Tibial artery (tissue), 4 donors: Measurements from ENCODE around the gene COBLL1.

ENCODE experiments used
- DNase-seq, 2 donors: peaks; one replicate each; pipeline ENCODE4 v3.0.0-alpha.2; 2019
- H3K27ac ChIP-seq, 2 donors: fragments of 200-600 bp; sonication (generic) in 1 of 2; 1 replicate in 1 of 2; 2 replicates in 1 of 2; pipeline ENCODE4 v1.5.1; 2018 to 2019; ENCODE audit warnings: mild to moderate bottlenecking in 1 of 2
- H3K27me3 ChIP-seq, 2 donors: fragments of 200-600 bp; sonication (generic) in 1 of 2; one replicate each; pipeline versions ENCODE4 v1.5.1 to v1.6.0; 2016 to 2019
- H3K36me3 ChIP-seq, 3 donors: fragments of 200-600 bp; sonication (generic) in 2 of 3; one replicate each; pipeline ENCODE4 v1.5.1; 2016 to 2019; ENCODE audit warnings: mild to moderate bottlenecking in 2 of 3
- H3K4me1 ChIP-seq, 4 donors: fragments of 200-600 bp; sonication (generic) in 2 of 4; 1 replicate in 3 of 4; 2 replicates in 1 of 4; pipeline ENCODE4 v1.5.1; 2016 to 2019
- H3K4me3 ChIP-seq, 2 donors: fragments of 200-600 bp; sonication (generic) in 1 of 2; 1 replicate in 1 of 2; 2 replicates in 1 of 2; pipeline ENCODE4 v1.5.1; 2018 to 2019; ENCODE audit warnings: mild to moderate bottlenecking in 2 of 2
- H3K9me3 ChIP-seq, 3 donors: fragments of 200-600 bp; sonication (generic) in 1 of 3; one replicate each; pipeline ENCODE4 v1.5.1; 2016 to 2019
- intact Hi-C: fragments of 100-400 bp; cut with DNase I; formaldehyde crosslinking; loops from one replicate; pipeline ENCODE4 v1.15.0; 2023; ENCODE audit warnings: low total_unique reads
- TF ChIP-seq, protein P1 (sequence below), 2 experiments: fragments of 200-600 bp in 1 of 2; fragments of 450-650 bp in 1 of 2; IDR thresholded peaks; one replicate each; pipeline ENCODE4 v1.5.1; 2017 to 2019; ENCODE audit warnings: antibody characterized with exemption in 2 of 2, mild to moderate bottlenecking in 1 of 2, moderate library complexity in 1 of 2

COBLL1 gene

DNA sequence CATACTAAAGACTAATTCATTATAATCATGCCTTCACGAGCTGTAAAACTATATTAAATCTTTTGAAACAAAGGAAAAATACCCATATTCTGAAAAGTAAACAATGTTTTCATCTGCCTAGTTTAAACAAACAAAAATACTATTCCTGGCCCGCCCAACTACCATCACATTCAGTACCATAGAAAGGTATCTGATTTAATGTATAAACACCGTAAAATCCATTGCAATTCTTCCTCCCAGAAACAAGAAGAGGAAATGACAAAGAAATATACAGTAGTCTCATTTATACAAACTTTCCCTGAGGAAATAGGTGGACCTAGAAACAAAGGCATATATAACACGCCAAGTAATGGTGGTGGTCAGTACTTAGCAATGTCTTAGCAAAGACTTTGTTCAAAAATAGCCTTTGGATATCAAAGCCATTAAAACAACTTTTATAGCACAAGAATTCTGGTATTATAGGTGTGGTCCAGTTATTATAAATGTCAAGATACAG is 71.2 kb downstream of the COBLL1 start:
- TF ChIP-seq, protein P1, sequence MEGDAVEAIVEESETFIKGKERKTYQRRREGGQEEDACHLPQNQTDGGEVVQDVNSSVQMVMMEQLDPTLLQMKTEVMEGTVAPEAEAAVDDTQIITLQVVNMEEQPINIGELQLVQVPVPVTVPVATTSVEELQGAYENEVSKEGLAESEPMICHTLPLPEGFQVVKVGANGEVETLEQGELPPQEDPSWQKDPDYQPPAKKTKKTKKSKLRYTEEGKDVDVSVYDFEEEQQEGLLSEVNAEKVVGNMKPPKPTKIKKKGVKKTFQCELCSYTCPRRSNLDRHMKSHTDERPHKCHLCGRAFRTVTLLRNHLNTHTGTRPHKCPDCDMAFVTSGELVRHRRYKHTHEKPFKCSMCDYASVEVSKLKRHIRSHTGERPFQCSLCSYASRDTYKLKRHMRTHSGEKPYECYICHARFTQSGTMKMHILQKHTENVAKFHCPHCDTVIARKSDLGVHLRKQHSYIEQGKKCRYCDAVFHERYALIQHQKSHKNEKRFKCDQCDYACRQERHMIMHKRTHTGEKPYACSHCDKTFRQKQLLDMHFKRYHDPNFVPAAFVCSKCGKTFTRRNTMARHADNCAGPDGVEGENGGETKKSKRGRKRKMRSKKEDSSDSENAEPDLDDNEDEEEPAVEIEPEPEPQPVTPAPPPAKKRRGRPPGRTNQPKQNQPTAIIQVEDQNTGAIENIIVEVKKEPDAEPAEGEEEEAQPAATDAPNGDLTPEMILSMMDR (IDR thresholded peaks at IDR 0.05): no peak
- H3K9me3 ChIP-seq: no peaks in the 10 kb centered on the region
- peaks cover 0 to 59% (median 1%) of the 10 kb centered on the region in 4 donors for H3K4me1 ChIP-seq
- intact Hi-C loops: no loop called here
- no peak for DNase-seq
- H3K36me3 ChIP-seq: no peaks in the 10 kb centered on the region
- no peak overlapping the region for H3K27ac ChIP-seq
- no peaks in the 10 kb centered on the region for H3K27me3 ChIP-seq
- no peak overlapping the region for H3K4me3 ChIP-seq

DNA sequence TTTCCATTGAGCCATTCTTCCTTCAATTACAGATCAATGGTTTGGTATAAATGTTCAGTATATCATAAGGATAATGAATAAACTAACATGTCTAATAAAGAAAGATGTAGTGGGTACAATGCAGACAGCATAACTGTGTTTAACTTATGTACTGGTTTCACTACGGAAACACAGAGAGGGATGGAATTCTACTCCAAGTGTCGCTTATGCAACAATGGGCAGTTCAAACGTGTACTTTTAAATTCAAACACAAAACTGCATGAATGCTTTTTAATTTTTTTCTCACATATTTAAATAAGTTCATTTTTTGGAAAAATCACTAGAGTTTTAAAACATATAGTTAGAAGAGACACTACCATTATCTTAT is 74.7 kb downstream of the COBLL1 start:
- no peaks in the 10 kb centered on the region for H3K27me3 ChIP-seq
- no peak overlapping the region for H3K27ac ChIP-seq
- H3K4me1 ChIP-seq: peaks cover 0 to 44% (median 0%) of the 10 kb centered on the region in 4 donors
- TF ChIP-seq, protein P1 (IDR thresholded peaks at IDR 0.05): no peak
- DNase-seq: no peak
- no peaks in the 10 kb centered on the region for H3K9me3 ChIP-seq
- H3K4me3 ChIP-seq: no peak overlapping the region
- intact Hi-C loops: no loop called here
- H3K36me3 ChIP-seq: no peaks in the 10 kb centered on the region

DNA sequence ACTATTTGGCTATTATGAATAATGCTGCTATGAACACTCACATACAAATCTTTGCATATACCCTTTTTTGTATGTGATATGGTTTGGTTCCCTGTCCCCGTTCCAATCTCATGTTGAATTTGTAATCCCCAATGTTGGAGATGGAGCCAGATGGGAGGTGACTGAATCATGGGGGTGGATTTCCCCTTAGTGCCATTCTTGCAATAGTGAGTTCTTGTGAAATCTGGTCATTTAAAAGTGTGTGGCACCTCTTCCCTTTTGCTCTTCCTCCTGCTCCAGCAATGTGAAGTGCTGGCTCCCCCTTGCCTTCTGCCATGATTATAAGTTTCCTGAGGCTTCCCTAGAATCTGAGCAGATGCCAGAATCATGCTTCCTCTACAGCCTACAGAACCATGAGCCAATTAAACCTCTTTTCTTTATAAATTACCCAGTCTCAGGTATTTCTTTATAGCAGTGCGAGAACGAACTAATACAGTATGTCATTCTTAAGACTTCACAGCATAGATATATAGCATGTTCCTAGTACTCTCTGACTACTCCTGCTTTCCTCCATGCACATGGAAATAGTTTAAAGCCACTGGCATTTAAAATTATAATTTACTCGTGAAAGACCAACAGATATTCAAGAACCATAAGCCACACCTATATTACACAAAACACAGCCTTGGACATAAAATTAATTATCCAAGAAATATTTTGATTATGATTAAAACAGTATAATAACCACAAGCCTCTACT is 75.2 kb downstream of the COBLL1 start:
- Histone ChIP-seq H3K27me3 (no peaks in the 10 kb centered on the region), H3K36me3 (no peaks in the 10 kb centered on the region), H3K9me3 (no peaks in the 10 kb centered on the region), H3K4me3 (no peak overlapping the region), H3K4me1 (peaks cover 0 to 44% (median 0%) of the 10 kb centered on the region in 4 donors), H3K27ac (no peak overlapping the region)
- TF ChIP-seq, protein P1 (IDR thresholded peaks at IDR 0.05): no peak
- DNase-seq: no peak
- intact Hi-C loops: no loop called here

DNA sequence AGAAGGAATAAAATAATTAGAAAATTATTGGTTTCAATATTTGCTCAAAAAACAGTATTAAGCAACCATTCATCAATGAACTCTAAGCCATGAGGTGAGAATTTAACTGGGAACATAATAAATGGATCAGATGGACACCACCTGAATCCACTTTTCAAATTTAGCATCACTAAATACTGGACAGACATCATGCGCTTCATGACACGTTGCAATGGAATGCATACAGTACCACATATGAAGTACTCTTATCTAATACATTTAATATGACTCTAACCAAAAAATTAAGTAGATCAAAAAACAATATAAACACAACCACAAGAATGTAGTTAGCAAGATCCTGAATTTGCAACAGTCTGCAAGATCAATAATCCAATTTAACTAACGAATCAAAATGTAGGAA is 76.6 kb downstream of the COBLL1 start:
- Histone ChIP-seq H3K9me3 (no peaks in the 10 kb centered on the region), H3K27me3 (no peaks in the 10 kb centered on the region), H3K36me3 (no peaks in the 10 kb centered on the region), H3K4me1 (peaks cover 0 to 44% (median under 1%) of the 10 kb centered on the region in 4 donors), H3K4me3 (no peak overlapping the region), H3K27ac (no peak overlapping the region)
- no peak for DNase-seq
- intact Hi-C loops: no loop called here
- TF ChIP-seq, protein P1 (IDR thresholded peaks at IDR 0.05): no peak

DNA sequence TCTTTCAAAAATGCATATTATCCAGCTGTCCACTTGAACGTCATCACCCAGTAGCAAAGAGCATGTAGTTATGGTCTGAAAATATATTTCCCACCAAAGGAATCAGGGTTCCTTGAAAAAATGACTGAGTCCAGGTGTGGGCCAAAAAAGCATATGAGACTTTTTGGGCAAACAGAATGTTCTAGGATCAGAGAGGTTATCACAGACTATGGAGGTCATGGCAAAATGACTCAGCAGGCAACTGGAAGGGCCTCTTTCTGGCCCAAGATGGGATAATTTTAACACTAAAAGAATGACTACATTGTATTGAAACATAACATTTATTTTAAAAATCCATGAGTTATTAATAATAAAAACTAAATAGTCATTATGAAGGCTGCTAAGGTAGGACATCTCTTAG is 77.1 kb downstream of the COBLL1 start:
- Histone ChIP-seq H3K27ac (no peak overlapping the region), H3K9me3 (no peaks in the 10 kb centered on the region), H3K4me3 (no peak overlapping the region), H3K27me3 (no peaks in the 10 kb centered on the region), H3K4me1 (peaks cover 0 to 45% (median 3%) of the 10 kb centered on the region in 4 donors), H3K36me3 (no peaks in the 10 kb centered on the region)
- TF ChIP-seq, protein P1 (IDR thresholded peaks at IDR 0.05): no peak
- intact Hi-C loops: no loop called here
- DNase-seq: no peak
